ENCODE measurements around the gene KCNMA1. TPM values are rescaled to one million over a fixed set of nuclear protein-coding genes. Genes with fewer than 3 reads are reported as not detected.

The KCNMA1 gene
- total and polyA plus RNA-seq, 9 of the 15 experiments (the other 6 are each of a cell fraction or from before 2014, with no cell fraction given) = 0.01 to 0.95 (median 0.15) TPM; not detected in 4

- Histone ChIP-seq H3K36me3 (ENCODE audit: control insufficient read depth, insufficient read depth, low read length) (no peaks in the 10 kb centered on the region), H3K27me3 (ENCODE audit: control insufficient read depth in 2 of 2, insufficient read depth in 2 of 2, low read length in 2 of 2) (peaks cover 0 to 10% of the 10 kb centered on the region in 2 experiments; a peak in 3 of 5 replicates), H3K9me1 (ENCODE audit: control insufficient read depth, insufficient read depth, low read length) (no peaks in the 10 kb centered on the region), H3K4me2 (ENCODE audit: insufficient read depth, low read length) (no peak overlapping the region), H3K4me3 (no peak overlapping the region), H4K20me1 (replicated peaks; ENCODE audit: control insufficient read depth, insufficient read depth, low read length) (no peaks in the 10 kb centered on the region), H3K4me1 (replicated peaks in 1 of 2; ENCODE audit: control insufficient read depth in 2 of 2, insufficient read depth in 2 of 2, low read length in 2 of 2) (no peaks in the 10 kb centered on the region), H3K79me2 (ENCODE audit: control insufficient read depth, insufficient read depth, low read length) (no peaks in the 10 kb centered on the region), H2AFZ (ENCODE audit: low read depth, low read length) (no peak overlapping the region), H3K9ac (ENCODE audit: insufficient read depth in 1 of 2, low read depth in 2 of 2, low read length in 2 of 2) (no peak overlapping the region), H3K27ac (ENCODE audit: extremely low read depth, low read depth, low read length) (no peak overlapping the region), H3K9me3 (replicated peaks; ENCODE audit: control insufficient read depth, insufficient read depth, low read depth, low read length) (no peaks in the 10 kb centered on the region)
- no peak for ATAC-seq
- DNase-seq (ENCODE audit: extremely low read depth in 1 of 4, low spot score in 3 of 4) = no peak
- FAIRE-seq = no peak
- BruUV-seq (replicated peaks) = no TSS peak
- in situ Hi-C loops (cut with MboI) (no loop called here), intact Hi-C loops (cut with micrococcal nuclease) (no loop called here)
- ChIA-PET CTCF (ENCODE audit: low intra/inter-chr PET ratio) (no interaction called here), POLR2A (no interaction called here)
- WGBS (ENCODE audit: insufficient coverage, low coverage, missing lambda C conversion rate) = 0% methylated on average over 6 of the region's 6 CpGs
- TF ChIP-seq ZNF316 (IDR thresholded peaks at IDR 0.05) = peak; percentile 37; the same call in 1 of the 2 replicates
- 0 out of 2 replicates have a peak, but pooled peaks have one; percentile 3 for TF ChIP-seq MAFF (IDR thresholded peaks at IDR 0.05; ENCODE audit: low read length)
- 0 out of 2 replicates have a peak, but pooled peaks have one; percentile 17 for TF ChIP-seq MAFG (tag; conservative IDR thresholded peaks at IDR 0.05)
- no peak for TF ChIP-seq U2AF1 (optimal IDR thresholded peaks at IDR 0.05; ENCODE audit: low read depth, low read length)
- peak; percentile 44; the same call in 1 of the 2 replicates for TF ChIP-seq MAFK (IDR thresholded peaks at IDR 0.05; ENCODE audit: low read length)
These were observed 666.7 kb downstream of the KCNMA1 start for GRCh38 chr10:76970711-76971519.
